ENCODE measurements around the gene ELP4.

DNA sequence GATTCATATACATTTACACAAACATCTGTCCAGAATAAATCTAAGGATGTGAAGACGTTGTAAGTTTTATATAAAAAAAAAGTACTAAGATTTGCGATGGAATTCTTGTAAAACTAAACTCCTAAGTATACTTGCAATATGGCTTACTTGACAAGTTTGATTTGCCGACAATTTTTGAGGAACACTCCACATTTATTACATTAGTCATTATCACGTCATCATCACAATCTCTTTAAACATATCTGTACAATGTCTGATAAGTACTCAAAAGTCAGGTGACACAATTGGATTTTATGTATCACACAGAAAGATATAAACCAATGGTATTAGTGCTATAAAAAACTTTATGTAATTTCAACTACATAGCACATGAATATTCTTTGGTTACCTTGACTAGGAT lies 30.5 kb upstream of the ELP4 start:
- TF ChIP-seq, protein P1, sequence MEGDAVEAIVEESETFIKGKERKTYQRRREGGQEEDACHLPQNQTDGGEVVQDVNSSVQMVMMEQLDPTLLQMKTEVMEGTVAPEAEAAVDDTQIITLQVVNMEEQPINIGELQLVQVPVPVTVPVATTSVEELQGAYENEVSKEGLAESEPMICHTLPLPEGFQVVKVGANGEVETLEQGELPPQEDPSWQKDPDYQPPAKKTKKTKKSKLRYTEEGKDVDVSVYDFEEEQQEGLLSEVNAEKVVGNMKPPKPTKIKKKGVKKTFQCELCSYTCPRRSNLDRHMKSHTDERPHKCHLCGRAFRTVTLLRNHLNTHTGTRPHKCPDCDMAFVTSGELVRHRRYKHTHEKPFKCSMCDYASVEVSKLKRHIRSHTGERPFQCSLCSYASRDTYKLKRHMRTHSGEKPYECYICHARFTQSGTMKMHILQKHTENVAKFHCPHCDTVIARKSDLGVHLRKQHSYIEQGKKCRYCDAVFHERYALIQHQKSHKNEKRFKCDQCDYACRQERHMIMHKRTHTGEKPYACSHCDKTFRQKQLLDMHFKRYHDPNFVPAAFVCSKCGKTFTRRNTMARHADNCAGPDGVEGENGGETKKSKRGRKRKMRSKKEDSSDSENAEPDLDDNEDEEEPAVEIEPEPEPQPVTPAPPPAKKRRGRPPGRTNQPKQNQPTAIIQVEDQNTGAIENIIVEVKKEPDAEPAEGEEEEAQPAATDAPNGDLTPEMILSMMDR (IDR thresholded peaks at IDR 0.05), result no peak
- no peak for TF ChIP-seq POLR2A (IDR thresholded peaks at IDR 0.05)
